ENCODE data around the gene TSFM. TPM values are rescaled to one million over a fixed set of nuclear protein-coding genes. Genes with fewer than 3 reads are reported as not detected.
A peak's percentile ranks its signal among the peaks of the same experiment; 100 is the strongest.

TSFM gene
- total and polyA plus RNA-seq, 9 of the 15 experiments (the other 6 are each of a cell fraction or from before 2014, with no cell fraction given) = 44.6 to 198 (median 60.2) TPM

DNA sequence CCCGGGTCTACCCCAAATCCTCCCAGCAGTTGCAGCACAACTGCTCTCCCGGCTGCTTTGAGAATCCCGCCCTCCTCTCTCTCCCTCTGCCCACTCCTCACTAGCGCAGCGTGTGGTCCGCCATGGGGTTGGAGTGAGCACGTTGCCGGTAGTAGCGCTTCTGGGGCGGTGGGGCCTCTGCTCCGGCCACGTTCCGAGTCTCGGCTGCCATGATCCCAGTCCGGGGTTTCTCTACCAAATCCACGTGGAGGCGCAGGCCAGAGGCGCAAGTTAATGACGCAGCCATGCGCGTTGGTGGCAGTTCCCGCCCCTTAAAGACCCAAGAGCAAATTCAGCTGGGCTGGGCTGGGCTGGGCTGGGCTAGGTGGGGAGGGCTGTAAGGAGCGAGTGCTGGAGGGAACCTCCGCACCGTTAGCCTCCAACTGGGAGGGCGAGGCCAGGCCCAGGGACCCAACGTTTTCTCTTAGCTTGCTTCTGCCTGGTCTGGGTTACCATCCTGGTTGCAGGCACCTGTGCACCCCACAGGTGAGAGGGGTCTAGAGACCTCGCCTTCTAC, 10.6 kb upstream of the TSFM start, which contains the start of gene METTL1 (continued):
- TF ChIP-seq, protein P1, sequence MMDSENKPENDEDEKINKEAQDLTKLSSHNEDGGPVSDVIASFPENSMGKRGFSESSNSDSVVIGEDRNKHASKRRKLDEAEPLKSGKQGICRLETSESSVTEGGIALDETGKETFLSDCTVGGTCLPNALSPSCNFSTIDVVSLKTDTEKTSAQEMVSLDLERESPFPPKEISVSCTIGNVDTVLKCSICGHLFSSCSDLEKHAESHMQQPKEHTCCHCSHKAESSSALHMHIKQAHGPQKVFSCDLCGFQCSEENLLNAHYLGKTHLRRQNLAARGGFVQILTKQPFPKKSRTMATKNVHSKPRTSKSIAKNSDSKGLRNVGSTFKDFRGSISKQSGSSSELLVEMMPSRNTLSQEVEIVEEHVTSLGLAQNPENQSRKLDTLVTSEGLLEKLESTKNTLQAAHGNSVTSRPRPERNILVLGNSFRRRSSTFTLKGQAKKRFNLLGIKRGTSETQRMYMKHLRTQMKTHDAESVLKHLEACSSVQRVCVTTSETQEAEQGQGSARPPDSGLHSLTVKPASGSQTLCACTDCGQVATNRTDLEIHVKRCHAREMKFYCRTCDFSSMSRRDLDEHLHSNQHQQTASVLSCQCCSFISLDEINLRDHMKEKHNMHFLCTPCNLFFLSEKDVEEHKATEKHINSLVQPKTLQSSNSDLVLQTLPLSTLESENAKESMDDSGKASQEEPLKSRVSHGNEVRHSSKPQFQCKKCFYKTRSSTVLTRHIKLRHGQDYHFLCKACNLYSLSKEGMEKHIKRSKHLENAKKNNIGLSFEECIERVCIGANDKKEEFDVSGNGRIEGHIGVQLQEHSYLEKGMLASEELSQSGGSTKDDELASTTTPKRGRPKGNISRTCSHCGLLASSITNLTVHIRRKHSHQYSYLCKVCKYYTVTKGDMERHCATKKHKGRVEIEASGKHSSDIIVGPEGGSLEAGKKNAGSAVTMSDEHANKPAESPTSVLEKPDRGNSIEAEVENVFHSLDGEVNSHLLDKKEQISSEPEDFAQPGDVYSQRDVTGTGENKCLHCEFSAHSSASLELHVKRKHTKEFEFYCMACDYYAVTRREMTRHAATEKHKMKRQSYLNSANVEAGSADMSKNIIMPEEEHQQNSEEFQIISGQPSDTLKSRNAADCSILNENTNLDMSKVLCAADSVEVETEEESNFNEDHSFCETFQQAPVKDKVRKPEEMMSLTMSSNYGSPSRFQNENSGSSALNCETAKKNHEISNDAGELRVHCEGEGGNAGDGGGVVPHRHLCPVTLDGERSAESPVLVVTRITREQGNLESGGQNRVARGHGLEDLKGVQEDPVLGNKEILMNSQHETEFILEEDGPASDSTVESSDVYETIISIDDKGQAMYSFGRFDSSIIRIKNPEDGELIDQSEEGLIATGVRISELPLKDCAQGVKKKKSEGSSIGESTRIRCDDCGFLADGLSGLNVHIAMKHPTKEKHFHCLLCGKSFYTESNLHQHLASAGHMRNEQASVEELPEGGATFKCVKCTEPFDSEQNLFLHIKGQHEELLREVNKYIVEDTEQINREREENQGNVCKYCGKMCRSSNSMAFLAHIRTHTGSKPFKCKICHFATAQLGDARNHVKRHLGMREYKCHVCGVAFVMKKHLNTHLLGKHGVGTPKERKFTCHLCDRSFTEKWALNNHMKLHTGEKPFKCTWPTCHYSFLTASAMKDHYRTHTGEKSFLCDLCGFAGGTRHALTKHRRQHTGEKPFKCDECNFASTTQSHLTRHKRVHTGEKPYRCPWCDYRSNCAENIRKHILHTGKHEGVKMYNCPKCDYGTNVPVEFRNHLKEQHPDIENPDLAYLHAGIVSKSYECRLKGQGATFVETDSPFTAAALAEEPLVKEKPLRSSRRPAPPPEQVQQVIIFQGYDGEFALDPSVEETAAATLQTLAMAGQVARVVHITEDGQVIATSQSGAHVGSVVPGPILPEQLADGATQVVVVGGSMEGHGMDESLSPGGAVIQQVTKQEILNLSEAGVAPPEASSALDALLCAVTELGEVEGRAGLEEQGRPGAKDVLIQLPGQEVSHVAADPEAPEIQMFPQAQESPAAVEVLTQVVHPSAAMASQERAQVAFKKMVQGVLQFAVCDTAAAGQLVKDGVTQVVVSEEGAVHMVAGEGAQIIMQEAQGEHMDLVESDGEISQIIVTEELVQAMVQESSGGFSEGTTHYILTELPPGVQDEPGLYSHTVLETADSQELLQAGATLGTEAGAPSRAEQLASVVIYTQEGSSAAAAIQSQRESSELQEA (IDR thresholded peaks at IDR 0.05; ENCODE audit: low read depth) = no peak
- TF ChIP-seq KDM1A (IDR thresholded peaks at IDR 0.05) = no peak
- TF ChIP-seq ETV1 (tag; conservative IDR thresholded peaks at IDR 0.05; ENCODE audit: low read depth) = no peak
- 0 out of 2 replicates have a peak, but pooled peaks have one; percentile 42 for TF ChIP-seq TCF7 (IDR thresholded peaks at IDR 0.05; ENCODE audit: borderline replicate concordance)
- TF ChIP-seq, protein P2, sequence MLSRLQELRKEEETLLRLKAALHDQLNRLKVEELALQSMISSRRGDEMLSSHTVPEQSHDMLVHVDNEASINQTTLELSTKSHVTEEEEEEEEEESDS (CRISPR knock-in tag; IDR thresholded peaks at IDR 0.05) = no peak
- no peak for TF ChIP-seq NELFE (IDR thresholded peaks at IDR 0.05; ENCODE audit: insufficient read depth, insufficient read length)
- peak; percentile 87 for TF ChIP-seq ATF1 (CRISPR knock-in tag; IDR thresholded peaks at IDR 0.05)
- peak; percentile 99 for TF ChIP-seq ATF1 (tag; IDR thresholded peaks at IDR 0.05)
- TF ChIP-seq ZNF445 (CRISPR knock-in tag; IDR thresholded peaks at IDR 0.05; ENCODE audit: low read depth) = no peak
- TF ChIP-seq ZC3H4 (CRISPR knock-in tag; IDR thresholded peaks at IDR 0.05; ENCODE audit: borderline replicate concordance) = no peak
- no peak for TF ChIP-seq DMBX1 (CRISPR knock-in tag; IDR thresholded peaks at IDR 0.05; ENCODE audit: borderline replicate concordance)
- TF ChIP-seq, protein P3, sequence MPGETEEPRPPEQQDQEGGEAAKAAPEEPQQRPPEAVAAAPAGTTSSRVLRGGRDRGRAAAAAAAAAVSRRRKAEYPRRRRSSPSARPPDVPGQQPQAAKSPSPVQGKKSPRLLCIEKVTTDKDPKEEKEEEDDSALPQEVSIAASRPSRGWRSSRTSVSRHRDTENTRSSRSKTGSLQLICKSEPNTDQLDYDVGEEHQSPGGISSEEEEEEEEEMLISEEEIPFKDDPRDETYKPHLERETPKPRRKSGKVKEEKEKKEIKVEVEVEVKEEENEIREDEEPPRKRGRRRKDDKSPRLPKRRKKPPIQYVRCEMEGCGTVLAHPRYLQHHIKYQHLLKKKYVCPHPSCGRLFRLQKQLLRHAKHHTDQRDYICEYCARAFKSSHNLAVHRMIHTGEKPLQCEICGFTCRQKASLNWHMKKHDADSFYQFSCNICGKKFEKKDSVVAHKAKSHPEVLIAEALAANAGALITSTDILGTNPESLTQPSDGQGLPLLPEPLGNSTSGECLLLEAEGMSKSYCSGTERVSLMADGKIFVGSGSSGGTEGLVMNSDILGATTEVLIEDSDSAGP (CRISPR knock-in tag; IDR thresholded peaks at IDR 0.05) = peak; percentile 97
- TF ChIP-seq DNMT1 (IDR thresholded peaks at IDR 0.05) = no peak
- TF ChIP-seq ELF2 (CRISPR knock-in tag; IDR thresholded peaks at IDR 0.05) = no peak
- no peak; a peak in 1 of 4 replicates for TF ChIP-seq ARNT (IDR thresholded peaks at IDR 0.05)
- TF ChIP-seq CHD1 (IDR thresholded peaks at IDR 0.05; ENCODE audit: low read length) = peak; percentile 55
- TF ChIP-seq STAG1 (CRISPR knock-in tag; IDR thresholded peaks at IDR 0.05; ENCODE audit: borderline replicate concordance) = no peak

Measured in K562 (cell line).